ENCODE data around the gene ATG12.

ATG12 gene

DNA sequence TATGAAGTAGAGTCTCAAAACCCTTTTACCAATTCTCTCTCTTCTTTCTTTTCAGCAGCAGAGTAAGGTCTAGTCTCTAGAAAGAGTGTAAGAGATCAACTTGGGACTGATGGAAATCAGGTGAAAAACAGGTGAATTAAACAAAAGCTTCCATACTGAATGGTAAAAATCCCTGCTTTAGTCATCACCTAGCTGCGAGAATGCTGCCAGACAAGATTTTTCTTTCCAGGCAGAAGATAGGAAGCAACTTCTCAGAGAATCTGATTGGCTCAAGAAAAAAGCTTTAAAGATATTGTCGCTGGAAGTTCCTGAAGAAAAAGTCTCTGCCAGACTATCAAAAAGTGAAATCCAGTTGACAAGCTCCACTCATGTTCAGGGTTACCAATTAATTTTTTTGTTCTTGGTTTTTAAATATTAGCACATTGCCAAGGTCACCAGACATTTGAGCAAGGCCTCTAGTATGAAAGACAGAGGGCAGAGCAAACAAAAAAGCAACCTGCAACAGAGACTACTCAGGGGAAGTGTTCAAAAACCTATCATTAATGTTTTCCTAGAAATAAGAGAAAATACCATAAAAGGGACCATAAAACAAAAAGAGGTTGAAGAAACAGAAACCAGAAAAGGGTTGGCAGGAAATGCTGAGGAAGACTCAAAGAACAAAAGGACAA is 34.2 kb downstream of the ATG12 start:
- no peak for DNase-seq

DNA sequence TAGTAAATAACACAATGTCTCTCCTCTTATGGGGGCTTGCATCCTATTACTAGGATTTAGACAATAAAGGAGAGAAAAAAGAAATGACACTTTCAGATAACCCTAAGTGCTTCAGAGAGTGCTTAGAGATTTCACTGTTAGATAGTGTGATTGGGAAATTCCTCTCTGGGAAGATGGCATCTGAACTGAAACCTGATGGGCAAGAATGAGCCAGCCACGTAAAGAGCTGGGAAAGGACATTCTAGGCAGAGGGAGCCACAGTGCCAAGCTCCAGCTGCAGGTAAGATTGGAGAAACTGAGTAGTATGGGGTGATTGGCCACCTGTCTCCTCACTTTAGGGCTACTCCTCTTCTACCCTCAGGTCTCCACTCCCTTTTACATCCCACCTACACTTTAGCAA is 39.4 kb downstream of the ATG12 start:
- no peak for DNase-seq

DNA sequence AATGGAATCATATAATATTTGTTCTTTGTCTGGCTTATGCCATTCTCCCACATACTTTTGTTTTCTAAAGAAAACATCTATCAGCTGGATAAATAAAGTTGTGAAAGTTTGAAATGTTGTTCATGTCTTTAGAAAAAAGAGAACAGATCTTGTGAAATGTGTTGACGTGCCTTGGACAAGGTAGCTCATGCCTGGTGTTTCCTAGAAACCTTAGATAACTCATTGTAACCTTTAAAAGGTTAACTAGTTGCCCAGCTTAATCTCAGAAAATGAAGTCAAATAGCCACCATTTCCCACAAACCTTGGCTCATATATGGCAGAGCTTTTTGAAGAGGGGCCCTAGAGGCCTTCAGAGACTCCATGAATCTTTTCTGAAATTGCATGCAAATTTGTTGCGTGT is 40.2 kb downstream of the ATG12 start:
- DNase-seq: no peak

DNA sequence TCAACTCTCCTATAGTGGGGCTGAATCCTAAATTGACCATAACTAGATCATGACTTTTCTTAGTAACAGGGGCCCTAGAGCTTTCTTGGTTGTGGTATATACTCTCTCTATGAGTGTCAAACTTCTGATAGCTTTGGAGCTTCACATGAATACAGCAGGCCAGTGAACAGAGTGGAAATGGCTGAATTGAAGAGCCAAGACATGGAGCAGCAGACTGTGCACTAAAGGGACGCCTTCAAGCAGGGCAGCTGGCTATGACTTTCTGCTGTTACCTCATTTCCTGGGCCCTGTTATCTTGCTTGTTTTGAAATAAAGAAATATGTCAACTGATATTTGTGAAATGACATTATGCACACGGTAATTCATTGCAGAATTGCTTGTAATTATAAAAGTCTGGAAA is 41.3 kb downstream of the ATG12 start:
- no peak for DNase-seq

DNA sequence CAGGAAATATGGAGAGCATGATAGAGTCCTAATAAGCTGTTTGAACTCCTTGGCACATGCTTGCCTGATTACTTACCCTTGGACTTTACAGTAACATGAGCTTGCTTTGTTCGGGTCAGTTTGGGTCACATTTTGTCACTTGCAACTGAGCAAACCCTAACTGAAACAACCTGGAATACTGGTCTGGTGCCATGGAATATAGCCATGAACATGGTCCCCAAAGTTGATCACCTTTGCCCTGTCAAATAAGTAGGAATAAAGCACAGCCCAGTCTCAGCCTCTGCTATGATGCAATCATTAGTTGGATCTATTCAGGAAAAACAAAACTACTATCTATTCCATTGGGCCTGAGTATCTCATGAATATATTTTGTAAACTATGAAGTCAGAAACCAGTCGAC is 43.1 kb downstream of the ATG12 start:
- no peak for DNase-seq

DNA sequence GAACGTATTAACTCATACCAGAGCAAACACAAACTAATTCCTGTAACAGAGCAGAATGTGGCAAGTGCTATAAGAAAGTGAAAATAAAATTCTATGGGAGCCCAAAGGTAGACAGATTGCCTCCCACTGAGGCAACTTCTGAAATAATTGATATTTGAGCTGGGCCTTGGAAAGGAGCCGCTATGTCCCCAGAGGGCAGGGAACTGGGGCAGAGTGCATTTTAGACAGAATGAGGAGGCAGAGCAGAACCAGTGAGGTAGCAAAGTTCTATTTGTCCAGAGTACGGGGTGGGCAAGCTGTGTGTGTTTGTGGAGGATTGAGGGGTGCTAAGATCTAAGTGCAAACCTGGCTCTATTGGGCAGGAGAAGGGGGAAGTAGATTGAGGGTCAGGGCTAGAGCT is 44.7 kb downstream of the ATG12 start:
- DNase-seq: no peak

GRCh38 chr5:115795700-115796099 is 45.7 kb downstream of the ATG12 start:
- no peak for DNase-seq

DNA sequence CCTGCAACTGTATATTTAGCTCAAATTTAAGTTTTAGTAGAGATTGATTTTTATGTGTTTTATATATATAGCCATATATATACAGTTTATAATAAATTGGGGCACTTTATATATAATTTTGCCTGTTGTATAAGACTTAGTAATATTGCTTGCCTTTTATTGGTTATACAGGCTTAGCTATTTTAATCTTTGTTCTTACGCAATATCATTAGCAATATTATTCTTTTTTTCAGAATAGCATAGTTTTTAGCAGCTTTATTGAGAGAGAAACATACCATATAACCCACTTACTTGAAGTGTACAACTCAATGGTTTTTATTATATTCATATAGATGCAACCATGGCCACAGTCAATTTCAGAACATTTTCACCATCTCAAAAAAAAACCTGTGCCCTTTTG is 52.9 kb downstream of the ATG12 start:
- DNase-seq: no peak

DNA sequence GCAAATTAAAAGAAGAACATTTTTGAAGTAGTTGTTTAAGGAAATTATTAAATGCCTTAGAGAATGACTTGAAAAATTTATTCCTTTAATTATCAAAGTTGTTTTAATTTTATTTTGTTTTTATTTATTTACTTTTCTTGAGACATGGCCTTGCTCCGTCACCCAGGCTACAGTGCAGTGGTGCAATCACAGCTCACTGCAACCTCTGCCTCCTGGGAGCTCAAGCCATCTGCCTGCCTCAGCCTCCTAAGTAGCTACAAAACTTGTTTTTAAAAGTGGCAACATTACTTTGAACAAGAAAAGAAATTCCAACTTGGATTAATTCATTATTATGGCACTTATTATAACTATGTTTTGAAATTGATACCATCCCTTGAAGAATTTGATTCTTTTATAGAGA is 53.9 kb downstream of the ATG12 start:
- DNase-seq: no peak

- no peak for DNase-seq
Observed at GRCh38 chr5:115785381-115786065, 55.8 kb downstream of the ATG12 start.

- DNase-seq: no peak
Observed at GRCh38 chr5:115778417-115778816, 62.9 kb downstream of the ATG12 start.
